KOPT-K1 (cell line): Measurements from ENCODE around the gene DDX49.

Experiments
- H3K27ac ChIP-seq: fragments of 200-600 bp; sonication (generic); 2 replicates; pipeline ENCODE4 v1.5.1; 2016; ENCODE audit warnings: antibody characterized with exemption, mild to moderate bottlenecking, low read depth, low read length; ENCODE audit not compliant: poor library complexity, severe bottlenecking
- H3K36me3 ChIP-seq: fragments of 200-600 bp; sonication (generic); 2 replicates; pipeline ENCODE4 v1.5.1; 2017; ENCODE audit warnings: antibody characterized with exemption, mild to moderate bottlenecking, low read length, moderate library complexity; ENCODE audit not compliant: insufficient read depth
- H3K9me3 ChIP-seq: fragments of 200-600 bp; sonication (generic); 2 replicates; pipeline ENCODE4 v1.5.1; 2017; ENCODE audit warnings: antibody characterized with exemption, low read length, mild to moderate bottlenecking; ENCODE audit not compliant: insufficient read depth, poor library complexity, severe bottlenecking

The DDX49 gene

DNA sequence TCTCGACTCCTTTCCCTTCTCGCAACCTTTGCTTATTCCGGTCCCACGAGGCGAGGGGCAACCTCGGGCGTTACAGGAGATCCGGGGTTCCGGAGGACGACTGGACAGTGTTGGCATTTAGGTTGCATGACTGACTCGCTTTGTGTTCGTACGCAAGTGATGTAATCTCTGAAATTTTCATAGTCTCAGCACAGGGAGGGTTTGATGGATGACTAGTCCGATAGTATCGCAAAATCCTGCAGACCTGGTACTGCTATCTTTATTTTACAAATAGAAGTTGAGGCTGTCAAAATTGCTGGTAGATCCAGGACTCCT, 342 bp downstream of the DDX49 start:
- peaks cover 49% of the 10 kb centered on the region for H3K36me3 ChIP-seq
- H3K27ac ChIP-seq: peak overlapping the region; percentile 54
- no peaks in the 10 kb centered on the region for H3K9me3 ChIP-seq

DNA sequence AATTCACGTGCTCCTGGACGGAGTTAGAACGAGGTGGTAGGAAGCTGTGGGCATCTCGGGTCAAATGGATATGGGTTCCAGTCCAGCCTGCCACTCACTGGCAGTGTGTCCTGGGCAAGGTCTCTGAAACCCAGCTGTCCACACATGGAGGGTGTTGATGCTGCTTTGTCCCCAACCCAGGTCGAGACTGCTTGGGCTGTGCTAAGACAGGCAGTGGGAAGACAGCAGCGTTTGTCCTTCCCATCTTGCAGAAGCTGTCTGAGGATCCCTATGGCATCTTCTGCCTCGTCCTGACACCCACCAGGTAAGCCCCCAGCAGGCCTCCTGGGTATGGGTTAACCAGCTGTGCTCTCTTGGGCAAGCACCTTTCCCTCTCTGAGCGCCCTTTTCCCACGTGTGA, 885 bp downstream of the DDX49 start:
- peak overlapping the region; percentile 54 for H3K27ac ChIP-seq
- peaks cover 49% of the 10 kb centered on the region for H3K36me3 ChIP-seq
- H3K9me3 ChIP-seq: no peaks in the 10 kb centered on the region

DNA sequence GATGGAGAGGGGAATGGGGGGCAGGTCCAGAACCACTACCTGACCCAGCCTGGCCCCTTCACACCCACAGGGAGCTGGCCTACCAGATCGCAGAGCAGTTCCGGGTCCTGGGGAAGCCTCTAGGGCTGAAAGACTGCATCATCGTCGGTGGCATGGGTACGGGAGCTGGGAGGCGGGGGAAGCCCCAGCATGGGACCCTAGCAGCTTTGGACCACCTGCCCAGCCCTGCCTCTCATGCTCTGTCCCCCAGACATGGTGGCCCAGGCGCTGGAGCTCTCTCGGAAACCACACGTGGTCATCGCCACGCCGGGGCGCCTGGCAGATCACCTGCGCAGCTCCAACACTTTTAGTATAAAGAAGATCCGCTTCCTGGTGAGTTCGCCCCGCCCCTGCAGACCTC, 2.1 kb downstream of the DDX49 start:
- Histone ChIP-seq H3K9me3 (no peaks in the 10 kb centered on the region), H3K36me3 (peaks cover 55% of the 10 kb centered on the region), H3K27ac (no peak overlapping the region)

DNA sequence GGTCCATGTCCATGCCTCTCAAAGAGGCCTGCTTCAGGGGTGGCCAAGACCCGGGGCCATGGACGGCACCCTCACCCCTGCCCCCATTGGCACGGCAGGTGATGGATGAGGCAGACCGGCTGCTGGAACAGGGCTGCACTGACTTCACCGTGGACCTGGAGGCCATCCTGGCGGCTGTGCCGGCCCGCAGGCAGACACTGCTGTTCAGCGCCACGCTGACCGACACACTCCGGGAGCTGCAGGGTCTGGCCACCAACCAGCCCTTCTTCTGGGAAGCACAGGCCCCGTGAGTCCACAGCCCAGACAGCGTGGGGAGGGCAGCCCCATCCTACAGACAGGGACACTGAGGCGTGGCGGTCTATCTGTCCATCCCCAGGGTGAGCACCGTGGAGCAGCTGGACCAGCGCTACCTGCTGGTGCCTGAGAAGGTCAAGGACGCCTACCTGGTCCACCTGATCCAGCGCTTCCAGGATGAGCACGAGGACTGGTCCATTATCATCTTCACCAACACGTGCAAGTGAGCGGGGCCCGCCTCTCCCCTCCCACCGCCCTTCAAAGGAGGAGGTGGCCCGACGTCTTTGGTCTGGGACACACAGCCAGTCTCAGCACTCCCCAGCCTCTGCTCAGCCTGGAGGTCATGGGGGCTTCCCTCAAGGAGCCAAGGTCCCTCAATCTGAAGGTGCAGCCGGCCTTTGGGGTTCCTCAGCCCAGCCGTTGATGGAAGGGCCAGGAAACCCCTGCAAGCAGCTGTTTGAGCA, 2.9 kb downstream of the DDX49 start:
- Histone ChIP-seq H3K27ac (no peak overlapping the region), H3K36me3 (peaks cover 58% of the 10 kb centered on the region)

DNA sequence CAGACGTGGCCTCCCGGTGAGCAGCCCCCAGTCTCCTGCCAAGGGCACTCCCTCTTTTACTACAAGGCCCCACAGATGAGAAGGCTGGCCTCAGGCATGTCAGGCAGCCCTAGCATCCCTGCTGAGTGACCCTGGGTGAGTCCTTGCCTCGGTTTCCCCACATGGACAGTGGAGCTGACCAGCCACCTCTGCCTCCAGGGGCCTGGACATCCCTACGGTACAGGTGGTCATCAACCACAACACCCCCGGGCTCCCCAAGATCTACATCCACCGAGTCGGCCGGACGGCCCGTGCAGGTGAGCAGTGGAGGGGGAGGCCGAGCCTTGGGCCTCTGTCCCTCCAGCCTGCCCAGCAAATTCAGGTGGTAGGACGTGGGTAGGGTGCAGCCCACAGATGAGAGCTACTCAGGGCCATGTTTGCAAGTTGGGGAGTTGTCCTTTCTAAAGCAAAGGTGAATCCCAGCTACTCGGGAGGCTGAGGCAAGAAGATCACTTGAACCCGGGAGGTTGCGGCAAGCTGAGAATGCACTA, 5.2 kb downstream of the DDX49 start:
- Histone ChIP-seq H3K27ac (no peak overlapping the region), H3K36me3 (peaks cover 71% of the 10 kb centered on the region), H3K9me3 (no peaks in the 10 kb centered on the region)

More for the DNA sequence above, 2.9 kb downstream of the DDX49 start:
- no peaks in the 10 kb centered on the region for H3K9me3 ChIP-seq

DNA sequence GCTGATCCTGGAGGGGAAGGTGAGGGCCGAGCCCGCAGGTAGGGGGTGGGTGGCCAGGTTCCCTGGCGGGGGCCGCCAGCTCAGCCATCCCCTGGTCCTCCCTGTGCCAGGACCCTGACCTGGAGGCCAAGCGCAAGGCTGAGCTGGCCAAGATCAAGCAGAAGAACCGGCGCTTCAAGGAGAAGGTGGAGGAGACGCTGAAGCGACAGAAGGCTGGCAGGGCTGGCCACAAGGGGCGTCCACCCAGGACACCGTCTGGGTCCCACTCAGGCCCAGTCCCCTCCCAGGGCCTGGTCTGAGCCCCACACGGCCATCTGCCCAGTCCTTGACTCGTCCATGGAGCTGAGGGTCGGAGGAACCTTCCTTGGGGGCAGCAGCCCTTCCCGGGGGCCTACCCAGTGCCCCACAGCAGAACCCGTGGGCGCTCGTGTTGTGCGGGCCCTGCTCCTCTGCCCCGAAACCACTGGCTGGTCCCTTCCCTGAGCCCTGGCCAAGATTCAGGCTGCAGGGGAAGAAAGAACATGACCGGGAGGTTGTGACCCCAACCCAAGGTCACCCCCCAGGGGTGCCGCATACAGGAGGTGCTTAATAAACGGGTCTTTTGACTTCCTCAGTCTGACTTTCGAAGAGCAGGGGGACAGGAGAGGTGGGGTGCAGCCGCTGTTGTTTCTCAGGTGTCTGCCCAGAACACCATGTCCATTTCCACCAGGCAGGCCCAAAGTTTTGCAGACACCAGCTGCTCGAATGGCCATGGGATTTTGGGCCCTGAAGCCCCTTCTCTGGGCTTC, 8.7 kb downstream of the DDX49 start:
- H3K27ac ChIP-seq: no peak overlapping the region
- H3K36me3 ChIP-seq: peaks cover 53% of the 10 kb centered on the region
- no peaks in the 10 kb centered on the region for H3K9me3 ChIP-seq

DNA sequence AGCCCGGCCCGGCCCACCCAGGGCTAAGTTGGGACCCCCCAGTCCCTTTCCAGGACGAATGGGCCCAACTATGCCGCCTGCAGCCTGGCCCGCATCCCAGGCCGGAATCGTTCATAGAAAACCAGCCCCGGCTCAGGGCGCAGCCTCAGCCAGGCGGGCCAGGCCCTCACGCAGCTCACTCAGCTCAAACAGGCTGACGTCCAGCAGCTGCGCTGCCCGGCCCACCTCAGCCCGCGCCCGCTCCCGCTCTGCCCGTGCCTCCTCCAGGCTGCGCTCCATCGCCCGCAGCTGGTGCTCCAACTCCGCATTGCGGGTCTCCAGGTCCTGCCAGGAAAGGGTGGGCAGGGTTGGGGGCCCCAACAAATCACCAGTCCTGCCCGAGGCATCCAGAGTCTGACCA, 9.8 kb downstream of the DDX49 start:
- Histone ChIP-seq H3K9me3 (no peaks in the 10 kb centered on the region), H3K27ac (no peak overlapping the region), H3K36me3 (peaks cover 42% of the 10 kb centered on the region)

DNA sequence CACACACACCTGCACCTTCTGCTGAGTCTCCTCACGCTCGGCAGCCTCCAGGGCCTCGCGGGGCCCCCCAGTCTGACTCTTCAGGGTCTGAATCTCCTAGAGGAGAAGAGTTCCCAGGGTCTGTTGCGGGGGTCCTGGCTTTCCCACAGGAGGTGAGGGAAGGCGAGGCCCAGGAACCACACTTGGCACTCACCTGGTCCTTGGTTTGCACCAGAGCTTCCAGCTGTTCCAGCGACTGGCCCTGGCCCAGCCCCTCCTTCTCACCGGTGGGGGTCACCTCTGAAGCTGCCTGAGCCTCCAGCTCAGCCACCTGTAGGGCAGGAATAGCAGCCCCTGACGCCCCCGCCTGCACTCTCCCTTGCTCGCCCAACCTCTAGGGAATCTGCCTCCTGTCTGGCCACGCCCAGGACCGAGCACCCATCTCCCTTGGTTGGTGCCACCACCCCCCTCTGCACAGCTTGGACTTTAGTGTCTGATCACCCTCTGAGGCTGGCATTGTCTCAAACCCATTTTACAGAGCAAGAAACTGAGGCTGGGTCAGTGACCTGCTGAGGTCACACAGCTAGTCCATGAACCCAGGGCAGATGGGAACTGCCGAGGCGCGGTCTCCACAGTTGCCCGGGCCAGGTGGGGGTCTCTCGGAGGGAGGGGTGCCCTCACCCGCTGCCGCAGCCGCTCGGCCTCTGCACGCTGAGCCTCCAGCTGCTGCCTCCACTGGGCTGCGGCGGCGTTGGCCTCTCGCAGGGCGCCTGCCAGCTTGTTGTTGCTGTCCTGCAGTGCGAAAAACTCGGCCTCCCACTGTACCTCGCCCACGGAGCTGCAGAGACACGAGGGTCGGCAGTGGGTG, 12.0 kb downstream of the DDX49 start:
- peaks cover 21% of the 10 kb centered on the region; the same call in 1 of the 2 replicates for H3K36me3 ChIP-seq
- H3K27ac ChIP-seq: no peak overlapping the region
- no peaks in the 10 kb centered on the region for H3K9me3 ChIP-seq

DNA sequence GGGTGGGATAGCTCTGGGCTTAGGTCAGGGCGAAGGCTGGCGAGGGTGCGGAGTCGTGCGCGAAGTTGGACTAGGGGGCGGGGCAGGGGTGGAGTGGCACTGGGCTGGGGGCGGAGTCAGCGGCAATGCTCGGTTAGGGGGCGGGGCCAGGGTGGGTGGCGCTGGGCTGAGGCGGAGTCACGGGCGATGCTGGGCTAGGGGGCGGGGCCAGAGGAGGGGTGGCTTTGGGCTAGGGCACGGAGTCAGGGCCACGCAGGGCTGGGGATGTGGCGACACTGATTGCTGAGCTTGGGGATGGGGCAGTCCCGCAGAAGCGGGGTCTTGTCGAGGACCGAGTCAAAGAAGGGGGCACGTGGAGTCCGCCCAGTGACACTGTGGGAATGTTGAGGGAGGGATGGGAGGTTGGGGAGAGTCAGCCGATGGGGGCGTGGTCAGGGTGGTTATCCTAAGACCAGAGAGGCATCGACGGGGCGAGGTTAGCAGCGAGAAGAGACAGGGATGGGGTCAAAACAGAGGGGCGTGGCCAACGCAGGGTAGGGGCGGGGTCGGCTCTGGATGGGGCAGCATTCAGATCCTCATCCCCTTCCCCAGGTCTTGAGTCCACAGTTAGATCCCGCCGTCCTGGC, 12.8 kb downstream of the DDX49 start:
- Histone ChIP-seq H3K36me3 (peaks cover 14% of the 10 kb centered on the region; the same call in 1 of the 2 replicates), H3K9me3 (no peaks in the 10 kb centered on the region), H3K27ac (no peak overlapping the region)

DNA sequence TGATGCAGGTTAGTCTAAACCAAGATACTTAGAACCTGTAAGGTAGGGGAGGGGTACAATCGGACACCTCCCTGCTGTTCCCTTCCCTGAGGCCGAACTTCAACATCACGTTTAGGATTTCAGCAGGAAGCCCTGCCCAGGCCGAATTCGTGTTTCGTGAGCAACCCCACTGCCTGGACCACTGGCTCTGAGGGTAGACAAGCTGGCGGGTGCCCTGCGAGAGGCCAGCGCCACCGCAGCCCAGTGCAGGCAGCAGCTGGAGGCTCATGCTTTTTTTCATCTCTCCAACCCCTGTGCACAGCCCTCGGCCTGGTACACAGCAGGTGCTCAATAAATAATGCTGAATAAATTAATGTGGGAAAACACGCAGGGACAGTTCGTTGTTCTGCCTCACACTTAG, 13.8 kb downstream of the DDX49 start:
- peaks cover 4% of the 10 kb centered on the region; the same call in 1 of the 2 replicates for H3K36me3 ChIP-seq
- H3K9me3 ChIP-seq: no peaks in the 10 kb centered on the region
- no peak overlapping the region for H3K27ac ChIP-seq

DNA sequence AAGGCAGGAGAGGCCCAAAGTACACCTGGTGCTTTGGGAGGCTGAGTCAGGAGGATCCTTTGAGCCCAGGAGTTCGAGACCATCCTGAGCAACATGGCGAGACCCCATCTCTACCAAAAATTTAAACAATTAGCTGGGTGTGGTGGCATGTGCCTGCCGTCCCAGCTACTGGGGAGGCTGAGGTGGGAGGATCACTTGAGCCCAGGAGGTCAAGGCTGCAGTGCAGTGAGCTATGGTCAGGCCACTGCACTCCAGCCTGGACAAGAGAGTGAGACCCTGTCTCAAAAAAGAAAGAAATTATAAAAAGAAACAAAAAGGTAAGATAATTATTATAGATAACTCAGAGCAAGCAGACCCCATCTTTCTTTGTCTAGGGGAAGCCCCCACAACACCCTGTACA, 19.6 kb downstream of the DDX49 start:
- H3K9me3 ChIP-seq: no peaks in the 10 kb centered on the region
- H3K36me3 ChIP-seq: no peaks in the 10 kb centered on the region
- no peak overlapping the region for H3K27ac ChIP-seq

DNA sequence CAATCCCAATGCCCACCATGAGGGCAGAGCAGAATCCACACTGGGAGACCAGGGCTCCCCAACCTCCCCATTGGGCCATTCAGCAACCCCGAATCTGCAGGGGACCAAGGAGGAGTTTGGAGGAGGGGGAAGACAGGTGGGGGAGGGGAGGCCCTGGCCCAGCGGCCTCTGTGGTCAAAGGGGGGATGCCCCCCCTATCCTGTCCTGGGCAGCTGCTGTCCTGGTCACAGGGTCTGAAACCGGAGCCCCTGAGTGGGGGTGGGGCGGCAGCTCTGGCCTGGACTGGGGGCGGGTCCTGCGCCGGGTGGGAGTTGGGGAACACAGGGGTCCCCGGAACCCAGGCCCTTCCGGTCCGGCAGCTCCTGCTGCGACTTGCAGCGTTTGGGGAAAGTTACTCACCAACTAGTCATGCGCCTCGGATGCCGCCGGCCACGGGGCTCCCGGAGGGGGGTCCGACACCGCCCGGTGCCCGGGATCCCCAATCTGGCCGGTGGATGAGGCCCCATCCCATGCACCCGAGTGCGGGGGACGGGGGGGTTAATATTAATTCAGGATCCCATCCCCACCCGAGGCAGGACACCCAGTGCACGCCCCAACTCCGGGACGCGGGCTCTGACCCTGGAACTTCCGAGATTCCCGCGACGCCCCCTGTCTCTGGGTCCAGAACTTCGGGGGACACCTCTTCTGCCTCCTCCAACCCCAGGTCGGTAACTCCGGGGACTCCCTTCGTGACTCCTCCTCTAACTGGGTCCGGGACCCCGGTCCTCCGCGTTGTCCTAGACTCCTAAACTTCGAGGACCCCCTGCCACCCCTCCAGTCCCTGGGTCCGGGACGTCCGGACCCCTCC, 20.6 kb downstream of the DDX49 start:
- Histone ChIP-seq H3K9me3 (no peaks in the 10 kb centered on the region), H3K36me3 (no peaks in the 10 kb centered on the region), H3K27ac (no peak overlapping the region)

DNA sequence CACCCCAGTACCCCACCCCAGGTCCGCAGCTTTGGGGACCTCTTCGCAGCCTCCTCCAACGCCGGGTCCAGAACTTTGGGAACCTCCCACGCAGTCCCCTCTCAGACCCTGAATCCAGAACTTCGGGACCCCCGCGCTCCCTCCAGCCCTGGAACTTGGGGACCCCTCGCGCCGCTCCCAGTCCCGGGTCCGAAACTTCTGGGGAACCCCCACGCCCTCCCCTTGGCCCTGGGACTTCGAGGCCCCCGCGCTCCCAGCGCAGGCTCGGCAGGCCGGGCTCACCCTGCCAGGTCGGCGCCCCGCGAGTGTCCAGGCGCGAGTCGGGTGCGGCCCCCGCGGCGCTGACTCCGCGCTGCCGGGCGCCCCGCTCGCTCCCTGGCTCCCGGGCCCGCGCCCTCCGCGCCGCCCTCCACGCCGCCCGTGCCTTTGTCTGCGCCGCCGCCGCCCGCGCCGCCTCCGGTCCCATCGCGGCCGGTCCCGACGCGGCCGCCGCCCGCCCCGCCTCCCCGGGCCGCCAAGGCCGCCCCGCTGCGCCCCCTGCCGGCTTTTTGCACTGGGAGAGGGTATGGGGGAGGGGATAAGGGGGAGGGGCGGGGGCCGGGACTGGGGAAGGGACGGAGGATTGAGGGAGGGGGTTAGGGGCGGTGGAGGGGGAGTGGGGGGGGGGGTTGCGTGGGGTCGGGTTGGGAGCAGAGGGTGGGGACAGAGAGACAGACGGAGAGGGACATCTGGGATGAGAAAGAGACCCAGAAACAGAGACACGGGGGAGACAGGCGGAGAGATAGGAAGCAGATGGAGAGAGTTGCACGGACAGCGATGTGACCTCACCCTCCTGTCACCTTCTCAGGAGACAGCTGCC, 21.5 kb downstream of the DDX49 start, which contains the start of gene HOMER3:
Gene HOMER3, minus strand, starts transcription at position 449 of the 859 bp plus-strand sequence. CDS start 2,235 bp downstream, outside the sequence.
- no peaks in the 10 kb centered on the region for H3K9me3 ChIP-seq
- H3K27ac ChIP-seq: no peak within 1 kb of the TSS
- H3K36me3 ChIP-seq: no peaks in the 10 kb centered on the region
